ENCODE results near the gene PDZRN3.

GRCh38 chr3:73575519-73575918, 49.2 kb downstream of the PDZRN3 start:
- TF ChIP-seq CTCF (IDR thresholded peaks at IDR 0.05; ENCODE audit: low read depth, low read length, missing input control) (no peak), REST (IDR thresholded peaks at IDR 0.05) (no peak), EGR1 (IDR thresholded peaks at IDR 0.05; ENCODE audit: low read depth in 2 of 2) (no peak), GABPA (IDR thresholded peaks at IDR 0.05 in 1 of 2, conservative IDR thresholded peaks at IDR 0.05 in 1 of 2) (no peak), ATF3 (IDR thresholded peaks at IDR 0.05) (no peak), NR2F2 (IDR thresholded peaks at IDR 0.05) (no peak), RXRA (IDR thresholded peaks at IDR 0.05) (no peak)
